ENCODE results near the gene GATB.

GRCh38 chr4:151673908-151674520, 86.8 kb downstream of the GATB start:
- TF ChIP-seq POLR2A (IDR thresholded peaks at IDR 0.05) (no peak), CTCF (IDR thresholded peaks at IDR 0.05) (no peak)

All from Peyer's patch (tissue), 4 donors.